Naive B cell (primary cell): ENCODE data around the gene ZNF607. TPM values are rescaled to one million over a fixed set of nuclear protein-coding genes. Genes with fewer than 3 reads are reported as not detected.
"Not testable (repeated sequence)": the region's sequence is repeated elsewhere in the genome, so short reads cannot be mapped to it uniquely, and the experiment has no call there.

ENCODE experiments used
- ATAC-seq, 2 donors: fragments of 150-1000 bp; cut with Tn5 transposase; 2 replicates each; pipeline ENCODE4 v1.10.0; 2021; ENCODE audit warnings: low read depth in 2 of 2, mild to moderate bottlenecking in 2 of 2, moderate library complexity in 2 of 2
- DNase-seq: peaks from one replicate; pipeline ENCODE4 v3.0.0; 2022
- H3K27ac Mint-ChIP-seq, 6 donors: one replicate each; pipeline ENCODE4 v1.8.0; 2020 to 2022; ENCODE audit warnings: mild to moderate bottlenecking in 6 of 6, mixed read lengths in 6 of 6, moderate library complexity in 5 of 6, inconsistent platforms in 2 of 6
- H3K27me3 Mint-ChIP-seq, 3 donors: one replicate each; pipeline ENCODE4 v1.8.0; 2021 to 2022; ENCODE audit warnings: mixed read lengths in 3 of 3, mild to moderate bottlenecking in 1 of 3
- H3K36me3 Mint-ChIP-seq, 2 donors: one replicate each; pipeline ENCODE4 v1.8.0; 2020 to 2022; ENCODE audit warnings: mixed read lengths in 2 of 2, inconsistent platforms in 1 of 2, mild to moderate bottlenecking in 1 of 2
- H3K4me1 Mint-ChIP-seq, 3 donors: one replicate each; pipeline ENCODE4 v1.8.0; 2020 to 2022; ENCODE audit warnings: mixed read lengths in 3 of 3, inconsistent platforms in 1 of 3, mild to moderate bottlenecking in 1 of 3, moderate library complexity in 1 of 3
- H3K4me3 Mint-ChIP-seq, 8 donors: one replicate each; pipeline ENCODE4 v1.8.0; 2020 to 2022; ENCODE audit warnings: mild to moderate bottlenecking in 8 of 8, mixed read lengths in 8 of 8, moderate library complexity in 8 of 8, inconsistent platforms in 2 of 8
- H3K9me3 Mint-ChIP-seq, 7 donors: one replicate each; pipeline ENCODE4 v1.8.0; 2020 to 2022; ENCODE audit warnings: mixed read lengths in 7 of 7, mild to moderate bottlenecking in 5 of 7, inconsistent platforms in 2 of 7, moderate library complexity in 1 of 7
- polyA plus RNA-seq, 6 donors: library from polyadenylated mRNA; unstranded; fragments of 300-500 nt; fragmentation: Illumina TruSeq; gene quantifications; one replicate each; pipeline ENCODE4 v1.2.3, GENCODE V29; 2021; ENCODE audit warnings: low read depth in 6 of 6

The ZNF607 gene
- polyA plus RNA-seq, 6 donors from 2014 or later = 4.2 to 9.9 (median 6.6) TPM

DNA sequence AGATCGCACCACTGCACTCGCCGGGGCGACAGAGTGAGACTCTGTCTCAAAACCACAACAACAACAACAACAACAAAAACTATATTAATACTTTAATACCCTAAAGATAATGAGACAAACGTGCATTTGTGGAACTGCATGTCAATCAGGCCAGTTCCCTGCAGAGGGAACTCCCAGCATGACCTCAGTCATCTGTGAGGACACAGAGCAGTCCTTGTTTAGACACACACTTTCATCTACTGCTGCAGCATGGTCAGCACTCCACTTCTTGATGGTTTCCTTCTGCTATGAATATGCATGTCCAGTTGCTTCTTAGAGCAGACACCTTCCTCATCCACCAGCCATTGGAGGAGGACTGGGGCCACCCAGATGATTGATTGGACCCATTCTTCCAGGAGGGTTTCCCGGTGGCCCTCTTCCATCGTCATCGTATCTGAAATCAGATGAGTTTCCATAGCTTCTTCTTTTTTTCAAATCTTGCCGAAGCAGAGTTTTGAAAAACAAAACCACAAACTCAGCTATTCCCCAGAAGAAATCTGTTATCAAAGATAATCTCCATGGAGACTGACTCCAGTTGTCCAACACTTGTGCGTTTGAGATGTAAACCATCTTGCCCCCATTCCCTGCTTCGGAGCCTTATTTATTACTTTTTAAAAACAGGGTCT, 26.5 kb downstream of the ZNF607 start:
- peaks cover 8 to 21% (median 10%) of the 10 kb centered on the region in 3 donors for H3K4me1 Mint-ChIP-seq
- peak overlapping the region in 1 of 6 donors; percentile 47 for H3K27ac Mint-ChIP-seq
- no peak for DNase-seq
- no peaks in the 10 kb centered on the region for H3K27me3 Mint-ChIP-seq
- peaks cover 0 to 11% (median 3%) of the 10 kb centered on the region in 7 donors for H3K9me3 Mint-ChIP-seq
- ATAC-seq = no peak
- H3K4me3 Mint-ChIP-seq = peak overlapping the region in 7 of 8 donors; percentile 30 to 99 (median 95)
- peaks cover 2 to 23% of the 10 kb centered on the region in 2 donors for H3K36me3 Mint-ChIP-seq

DNA sequence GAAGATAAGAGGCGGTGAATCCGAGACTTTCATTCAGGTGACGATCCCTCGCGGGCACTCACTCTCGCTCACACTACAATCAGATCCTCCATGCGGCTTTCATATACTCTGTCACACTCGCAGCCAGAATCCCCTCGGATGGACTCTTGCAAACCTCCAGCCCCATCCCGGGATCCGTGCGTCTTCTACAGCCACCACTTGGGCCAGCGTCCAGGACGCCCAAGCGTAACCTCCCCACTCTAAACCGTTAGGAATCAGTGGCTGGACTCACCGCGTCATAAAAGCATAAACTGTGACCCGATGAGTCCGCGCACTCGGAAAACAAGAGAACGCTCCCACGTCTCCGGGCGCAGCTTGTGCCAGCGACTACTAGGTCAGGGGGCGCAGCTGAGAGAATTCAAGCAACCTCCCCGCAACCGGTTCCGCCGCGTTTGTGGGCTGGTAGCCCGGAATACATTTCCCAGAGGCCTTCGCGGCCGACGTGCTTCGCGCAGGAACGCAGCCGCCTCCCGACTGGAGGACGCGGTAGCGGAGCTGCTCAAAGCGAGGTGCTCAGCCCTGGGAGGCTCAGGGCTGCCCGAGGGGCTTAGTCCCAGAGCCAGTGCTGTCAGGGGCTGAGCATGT, 27.6 kb downstream of the ZNF607 start:
- Mint-ChIP-seq H3K27me3 (no peaks in the 10 kb centered on the region), H3K4me1 (peaks cover 8 to 21% (median 10%) of the 10 kb centered on the region in 3 donors), H3K27ac (peak overlapping the region; percentile 95 to 100 (median 96)), H3K36me3 (peaks cover 0 to 12% of the 10 kb centered on the region in 2 donors), H3K4me3 (peak overlapping the region; percentile 92 to 99 (median 97)), H3K9me3 (peaks cover 0 to 7% (median 2%) of the 10 kb centered on the region in 7 donors)
- peak; percentile 93 to 94 for ATAC-seq
- peak; percentile 78 for DNase-seq

DNA sequence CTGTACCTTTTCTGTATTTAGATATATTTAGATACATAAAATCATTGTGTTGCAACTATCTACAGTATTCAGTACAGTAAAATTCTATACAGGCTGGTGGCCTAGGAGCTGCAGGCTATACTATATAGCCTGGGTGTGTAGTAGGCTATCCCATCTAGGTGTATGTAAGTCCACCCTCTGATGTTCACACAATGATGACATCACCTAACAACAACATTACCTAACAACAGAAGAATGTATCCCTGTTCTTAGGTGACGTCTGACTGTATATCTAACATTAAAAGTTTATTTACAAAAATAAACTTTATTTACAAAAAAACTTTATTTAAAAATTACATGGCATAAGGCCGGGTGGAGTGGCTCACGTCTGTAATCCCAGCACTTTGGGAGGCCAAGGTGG, 36.0 kb downstream of the ZNF607 start:
- Mint-ChIP-seq H3K9me3 (peaks cover 4 to 32% (median 17%) of the 10 kb centered on the region in 7 donors), H3K4me3 (no peak overlapping the region), H3K36me3 (peaks cover 18 to 26% of the 10 kb centered on the region in 2 donors), H3K4me1 (no peaks in the 10 kb centered on the region), H3K27ac (no peak overlapping the region), H3K27me3 (no peaks in the 10 kb centered on the region)
- ATAC-seq (no peak), DNase-seq (no peak)

DNA sequence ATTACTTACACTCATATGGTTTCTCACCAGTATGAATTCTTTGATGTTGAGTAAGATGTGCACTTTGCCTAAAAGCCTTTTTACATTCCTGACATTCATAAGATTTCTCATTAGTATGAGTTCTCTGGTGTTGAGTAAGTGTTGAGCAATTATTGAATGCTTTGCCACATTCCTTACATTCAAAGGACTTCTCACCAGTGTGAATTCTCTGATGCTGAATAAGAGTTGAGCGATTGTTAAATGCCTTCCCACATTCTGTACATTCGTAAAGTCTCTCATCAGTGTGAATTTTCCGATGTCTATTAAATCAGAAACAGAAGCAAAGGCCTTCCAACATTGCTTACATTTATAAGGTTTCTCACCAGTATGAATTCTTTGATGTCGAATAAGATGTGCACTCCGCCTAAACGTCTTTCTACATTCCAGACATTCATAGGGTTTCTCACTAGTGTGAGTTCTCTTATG, 50.1 kb downstream of the ZNF607 start:
- Mint-ChIP-seq H3K27me3 (no peaks in the 10 kb centered on the region), H3K36me3 (peaks cover 8 to 15% of the 10 kb centered on the region in 2 donors), H3K9me3 (peaks cover 0 to 87% (median 61%) of the 10 kb centered on the region in 7 donors), H3K4me1 (no peaks in the 10 kb centered on the region), H3K4me3 (no peak overlapping the region), H3K27ac (no peak overlapping the region)
- no peak for ATAC-seq
- no peak for DNase-seq

DNA sequence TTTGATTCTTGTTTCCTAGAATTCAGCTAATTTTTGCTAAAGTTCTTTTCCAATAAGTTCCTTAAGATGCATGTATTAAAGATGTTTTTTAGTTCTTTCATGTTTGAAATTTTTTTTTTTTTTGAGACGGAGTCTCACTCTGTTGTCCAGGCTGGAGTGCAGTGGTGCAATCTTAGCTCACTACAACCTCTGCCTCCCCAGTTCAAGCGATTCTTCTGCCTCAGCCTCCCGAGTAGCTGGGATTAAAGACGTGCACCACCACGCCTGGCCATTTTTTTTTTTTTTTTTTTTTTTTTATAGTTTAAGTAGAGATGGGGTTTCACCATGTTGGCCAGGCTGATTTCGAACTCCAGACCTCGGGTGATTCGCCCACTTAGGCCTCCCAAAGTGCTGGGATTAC, 62.4 kb downstream of the ZNF607 start:
- H3K27me3 Mint-ChIP-seq, DNase-seq, H3K36me3 Mint-ChIP-seq, H3K9me3 Mint-ChIP-seq, ATAC-seq: not testable (repeated sequence)
- Mint-ChIP-seq H3K27ac (peak overlapping the region in 4 of 6 donors; percentile 56 to 99 (median 96)), H3K4me1 (peaks cover 23 to 35% (median 29%) of the 10 kb centered on the region in 3 donors), H3K4me3 (peak overlapping the region in 5 of 8 donors; percentile 36 to 98 (median 91))

DNA sequence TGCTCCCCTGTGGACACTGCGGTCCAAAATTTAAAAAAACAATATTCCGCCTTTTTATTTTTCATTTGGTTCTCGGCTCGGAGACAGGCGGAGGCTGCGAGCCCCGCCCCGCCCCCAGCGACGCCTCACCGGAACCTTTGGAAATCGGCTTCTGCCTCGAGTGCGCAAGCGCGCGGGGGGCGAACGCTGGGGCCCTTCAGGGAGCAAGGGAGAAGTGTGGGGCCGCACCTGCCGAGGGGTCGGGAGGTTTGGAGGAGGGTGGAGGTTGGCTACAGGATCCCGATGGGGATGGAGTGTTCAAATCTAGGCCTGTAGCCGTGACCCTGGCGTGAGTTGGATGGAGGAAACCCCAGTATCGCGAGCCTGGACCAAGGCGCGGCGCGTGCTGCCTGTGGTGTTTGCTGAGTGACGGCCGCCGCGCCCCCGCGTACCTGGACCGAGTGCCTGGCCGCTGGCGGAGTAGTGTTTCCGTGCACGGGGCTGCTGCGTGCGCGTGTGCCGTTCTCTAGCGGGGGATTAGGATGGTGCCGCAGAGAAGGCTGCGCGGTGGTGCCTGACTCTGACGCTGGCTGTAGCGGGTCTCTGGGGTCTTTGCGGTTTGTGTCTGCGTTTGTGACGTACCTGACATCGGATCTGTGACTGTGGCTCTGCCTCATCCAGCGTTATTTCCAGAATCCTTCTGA, 63.7 kb downstream of the ZNF607 start:
- H3K9me3 Mint-ChIP-seq = peaks cover 0 to 2% (median 0%) of the 10 kb centered on the region in 7 donors
- ATAC-seq = peak; percentile 83 to 87
- H3K4me3 Mint-ChIP-seq = peak overlapping the region; percentile 81 to 99 (median 96)
- H3K4me1 Mint-ChIP-seq = peaks cover 23 to 35% (median 29%) of the 10 kb centered on the region in 3 donors
- no peaks in the 10 kb centered on the region for H3K27me3 Mint-ChIP-seq
- no peaks in the 10 kb centered on the region for H3K36me3 Mint-ChIP-seq
- peak; percentile 83 for DNase-seq
- peak overlapping the region; percentile 95 to 100 (median 98) for H3K27ac Mint-ChIP-seq

GRCh38 chr19:37655301-37655688, 64.3 kb downstream of the ZNF607 start, which contains the start of gene ZFP30:
Gene ZFP30 (minus strand): TSS chr19:37655465. CDS start chr19:37647822, 7,643 bp downstream.
- H3K36me3 Mint-ChIP-seq = no peaks in the 10 kb centered on the region
- peaks cover 0 to 1% (median 0%) of the 10 kb centered on the region in 7 donors for H3K9me3 Mint-ChIP-seq
- peak within 1 kb of the TSS; percentile 95 to 100 (median 98) for H3K27ac Mint-ChIP-seq
- peak within 1 kb of the TSS; percentile 81 to 99 (median 96) for H3K4me3 Mint-ChIP-seq
- H3K4me1 Mint-ChIP-seq = peaks cover 23 to 35% (median 29%) of the 10 kb centered on the region in 3 donors
- ATAC-seq (peak; percentile 46 to 60), DNase-seq (peak; percentile 72)
- H3K27me3 Mint-ChIP-seq = no peaks in the 10 kb centered on the region

DNA sequence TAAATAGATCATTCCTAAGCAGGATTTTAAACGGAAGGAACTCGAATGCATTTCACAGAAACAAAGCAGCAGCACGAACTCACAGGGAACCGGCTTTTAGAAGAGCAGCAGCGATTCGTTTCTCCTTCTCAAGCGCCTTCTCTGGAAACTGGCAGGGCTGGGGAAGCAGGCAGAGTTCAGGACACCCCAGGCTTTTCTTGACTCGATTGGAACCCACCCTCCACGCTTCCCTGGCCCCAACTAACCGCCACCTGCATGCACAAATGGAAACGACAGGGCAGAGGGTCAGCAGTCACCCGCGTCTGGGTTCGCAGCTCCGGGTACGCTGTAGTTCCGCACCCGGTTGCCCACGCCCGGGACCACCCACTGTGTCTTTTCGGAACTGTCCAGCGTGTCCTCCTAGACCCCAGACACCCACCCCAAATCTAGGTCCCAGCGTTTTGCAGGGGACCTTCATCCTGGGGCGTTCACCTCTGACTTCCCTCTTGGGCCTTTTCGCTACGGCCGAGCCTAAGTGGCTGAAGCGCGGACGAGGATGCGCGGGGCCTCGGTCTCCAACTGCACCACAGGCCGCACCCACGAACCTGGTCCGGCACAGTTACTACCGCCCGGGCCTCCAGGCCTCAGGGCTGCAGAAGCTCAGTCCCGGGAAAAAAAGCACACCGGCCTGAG, 64.8 kb downstream of the ZNF607 start:
- DNase-seq (peak; percentile 26), ATAC-seq (peak; percentile 1 to 3)
- Mint-ChIP-seq H3K4me1 (peaks cover 23 to 35% (median 32%) of the 10 kb centered on the region in 3 donors), H3K27ac (peak overlapping the region; percentile 95 to 100 (median 98)), H3K4me3 (peak overlapping the region; percentile 81 to 99 (median 96)), H3K36me3 (no peaks in the 10 kb centered on the region), H3K27me3 (no peaks in the 10 kb centered on the region), H3K9me3 (peaks cover 0 to 1% (median 0%) of the 10 kb centered on the region in 7 donors)

GRCh38 chr19:37654118-37654517, 65.4 kb downstream of the ZNF607 start:
- Mint-ChIP-seq H3K4me1 (peaks cover 23 to 35% (median 32%) of the 10 kb centered on the region in 3 donors), H3K9me3 (peaks cover 0 to 1% (median 0%) of the 10 kb centered on the region in 7 donors), H3K27ac (peak overlapping the region; percentile 95 to 100 (median 98)), H3K36me3 (no peaks in the 10 kb centered on the region), H3K4me3 (peak overlapping the region; percentile 81 to 99 (median 96)), H3K27me3 (no peaks in the 10 kb centered on the region)
- DNase-seq (no peak), ATAC-seq (no peak)

Other genes with a start within 250 kb of the ZNF607 start
- gene ZNF793, start 212.8 kb downstream of the ZNF607 start, polyA plus RNA-seq = 1 to 10 TPM; 2.0 to 3.2 (median 2.9) TPM
- gene ZNF571, start 125.0 kb downstream of the ZNF607 start, polyA plus RNA-seq = 10 to 100 TPM in 2 of 6 donors, 1 to 10 TPM in 4; 4.3 to 11.4 (median 8.7) TPM
- 1 to 10 TPM; 3.5 to 9.5 (median 5.6) TPM for gene ZNF540, start 124.9 kb downstream of the ZNF607 start, polyA plus RNA-seq
- 1 to 10 TPM in 5 of 6 donors, not detected in 1; 1.9 to 3.6 (median 2.6) TPM for gene ZFP30, start 64.3 kb downstream of the ZNF607 start, polyA plus RNA-seq
- gene ZNF573, start 59.8 kb upstream of the ZNF607 start, polyA plus RNA-seq = 10 to 100 TPM in 4 of 6 donors, 1 to 10 TPM in 2; 4.3 to 17.0 (median 14.8) TPM
- under 1 TPM in 1 of 6 donors, not detected in 5; 0.03 TPM for gene WDR87, start 186.8 kb upstream of the ZNF607 start, polyA plus RNA-seq
- gene SIPA1L3, start 187.4 kb upstream of the ZNF607 start, polyA plus RNA-seq = 10 to 100 TPM in 5 of 6 donors, 1 to 10 TPM in 1; 9.2 to 43.0 (median 19.5) TPM